Measurements from ENCODE around the gene MLH1. TPM values are rescaled to one million over a fixed set of nuclear protein-coding genes. Genes with fewer than 3 reads are reported as not detected.

Gene MLH1
- polyA plus RNA-seq, 1 of the 3 experiments (the other 2 are of a cell fraction) = 24.0 TPM

- Histone ChIP-seq H3K4me1 (ENCODE audit: control insufficient read depth in 1 of 2, insufficient read depth in 2 of 2, low read depth in 1 of 2, low read length in 1 of 2) (peaks cover 0 to 28% of the 10 kb centered on the region in 2 experiments; a peak in 3 of 4 replicates), H3K27me3 (ENCODE audit: insufficient read depth) (no peaks in the 10 kb centered on the region), H3K4me3 (ENCODE audit: low read depth in 2 of 2, low read length in 1 of 2) (no peak overlapping the region), H3F3A (replicated peaks; ENCODE audit: insufficient read depth) (peaks cover 54% of the 10 kb centered on the region), H3K27ac (ENCODE audit: low read depth in 2 of 2, low read length in 1 of 2) (0 out of 4 replicates have a peak overlapping the region, but pooled peaks of 1 of the 2 experiments have one; percentile 13), H3K9me2 (no peaks in the 10 kb centered on the region), H3K9me3 (no peaks in the 10 kb centered on the region), H3K36me3 (replicated peaks in 1 of 2; ENCODE audit: control insufficient read depth in 1 of 2, insufficient read depth in 2 of 2, low read length in 1 of 2) (peaks cover 0 to 20% of the 10 kb centered on the region in 2 experiments), H3K79me2 (ENCODE audit: insufficient read depth) (peaks cover 61% of the 10 kb centered on the region), H2AFZ (ENCODE audit: low read depth) (no peak overlapping the region), H3K4me2 (no peak overlapping the region), H4K20me1 (ENCODE audit: insufficient read depth) (no peaks in the 10 kb centered on the region), H3K9ac (no peak overlapping the region)
- ChIA-PET POLR2A (no interaction called here), CTCF (no interaction called here)
- DNase-seq = no peak
- no peak for TF ChIP-seq SIN3A (IDR thresholded peaks at IDR 0.05; ENCODE audit: borderline replicate concordance, low read depth, low read length)
- no peak for TF ChIP-seq PBX3 (IDR thresholded peaks at IDR 0.05)
- no peak for TF ChIP-seq MEF2A (IDR thresholded peaks at IDR 0.05; ENCODE audit: borderline replicate concordance, low read depth)
- TF ChIP-seq MAX (IDR thresholded peaks at IDR 0.05; ENCODE audit: low read depth) = no peak
- TF ChIP-seq JUND (IDR thresholded peaks at IDR 0.05) = no peak
- no peak for TF ChIP-seq USF2 (IDR thresholded peaks at IDR 0.05; ENCODE audit: borderline replicate concordance, low read depth, low read length)
- TF ChIP-seq MXI1 (IDR thresholded peaks at IDR 0.05; ENCODE audit: low read depth, low read length) = no peak
- TF ChIP-seq NRF1 (IDR thresholded peaks at IDR 0.05; ENCODE audit: low read depth, low read length) = no peak
- TF ChIP-seq FOXM1 (IDR thresholded peaks at IDR 0.05; ENCODE audit: low read depth) = no peak
- no peak for TF ChIP-seq FOSL2 (IDR thresholded peaks at IDR 0.05; ENCODE audit: borderline replicate concordance, low read depth)
- no peak for TF ChIP-seq FOXJ3 (CRISPR knock-in tag; IDR thresholded peaks at IDR 0.05)
- no peak for TF ChIP-seq TEAD4 (IDR thresholded peaks at IDR 0.05; ENCODE audit: borderline replicate concordance, insufficient read depth)
Observed at GRCh38 chr3:37099469-37099868, 106.2 kb downstream of the MLH1 start.

- H3K4me2 ChIP-seq = no peak overlapping the region
- H3K9me2 ChIP-seq = no peaks in the 10 kb centered on the region
- no peak overlapping the region for H3K9ac ChIP-seq
- H3K36me3 ChIP-seq (replicated peaks in 1 of 2; ENCODE audit: control insufficient read depth in 1 of 2, insufficient read depth in 2 of 2, low read length in 1 of 2) = peaks cover 3 to 12% of the 10 kb centered on the region in 2 experiments
- H3K4me3 ChIP-seq (ENCODE audit: low read depth in 2 of 2, low read length in 1 of 2) = no peak overlapping the region
- H3K27me3 ChIP-seq (ENCODE audit: insufficient read depth) = no peaks in the 10 kb centered on the region
- no peak overlapping the region for H2AFZ ChIP-seq (ENCODE audit: low read depth)
- peaks cover 53% of the 10 kb centered on the region for H3K79me2 ChIP-seq (ENCODE audit: insufficient read depth)
- DNase-seq = no peak
- no peaks in the 10 kb centered on the region for H3K9me3 ChIP-seq
- H4K20me1 ChIP-seq (ENCODE audit: insufficient read depth) = no peaks in the 10 kb centered on the region
- POLR2A ChIA-PET = no interaction called here
- H3F3A ChIP-seq (replicated peaks; ENCODE audit: insufficient read depth) = peaks cover 49% of the 10 kb centered on the region
- CTCF ChIA-PET = no interaction called here
- H3K4me1 ChIP-seq (ENCODE audit: control insufficient read depth in 1 of 2, insufficient read depth in 2 of 2, low read depth in 1 of 2, low read length in 1 of 2) = peaks cover 0 to 20% of the 10 kb centered on the region in 2 experiments; a peak in 2 of 4 replicates
- no peak overlapping the region for H3K27ac ChIP-seq (ENCODE audit: low read depth in 2 of 2, low read length in 1 of 2)
- WGBS (ENCODE audit: low lambda C conversion rate) = 86% methylated on average over 1 of the region's 1 CpG
- no peak for TF ChIP-seq CHD2 (IDR thresholded peaks at IDR 0.05; ENCODE audit: low read length, partially characterized antibody)
- no peak for TF ChIP-seq FOXM1 (IDR thresholded peaks at IDR 0.05; ENCODE audit: low read depth)
- no peak for TF ChIP-seq RAD21 (IDR thresholded peaks at IDR 0.05; ENCODE audit: low read length)
- TF ChIP-seq POLR2AphosphoS5 (IDR thresholded peaks at IDR 0.05; ENCODE audit: low read depth, low read length) = no peak
- TF ChIP-seq REST (IDR thresholded peaks at IDR 0.05; ENCODE audit: low read depth, low read length) = no peak
- no peak for TF ChIP-seq RXRA (IDR thresholded peaks at IDR 0.05; ENCODE audit: borderline replicate concordance, low read depth)
- no peak for TF ChIP-seq USF2 (IDR thresholded peaks at IDR 0.05; ENCODE audit: borderline replicate concordance, low read depth, low read length)
- no peak for TF ChIP-seq ZBTB33 (IDR thresholded peaks at IDR 0.05; ENCODE audit: borderline replicate concordance, low read depth)
- no peak for TF ChIP-seq EZH2phosphoT487 (IDR thresholded peaks at IDR 0.05; ENCODE audit: borderline replicate concordance, low read depth)
- no peak for TF ChIP-seq RFX5 (IDR thresholded peaks at IDR 0.05; ENCODE audit: low read length)
- no peak for TF ChIP-seq NRF1 (IDR thresholded peaks at IDR 0.05; ENCODE audit: low read depth, low read length)
Observed at GRCh38 chr3:37100411-37100810, 107.1 kb downstream of the MLH1 start.
